PC-3 (cell line): ENCODE data around the gene KIDINS220. TPM values are rescaled to one million over a fixed set of nuclear protein-coding genes. Genes with fewer than 3 reads are reported as not detected.
A peak's percentile ranks its signal among the peaks of the same experiment; 100 is the strongest.

Source experiments
- ATAC-seq: fragments of 200-7000 bp; cut with Tn5 transposase; 2 replicates; pipeline ENCODE4 v1.9.1; 2020; ENCODE audit warnings: mild to moderate bottlenecking, moderate library complexity
- BruUV-seq: library from RNA; stranded (reverse); fragments of 400-500 nt; replicated peaks from 2 replicates; lab custom pipeline; 2021; lab: Mats Ljungman, UMichigan
- CTCF ChIA-PET: fragments of 300-600 bp; sonication (Branson Sonifier 250); formaldehyde crosslinking; loops from one replicate; lab custom pipeline; 2022; ENCODE audit warnings: antibody characterized with exemption; lab: Charles Lee
- POLR2A ChIA-PET: fragments of 300-600 bp; sonication (Branson Sonifier 250); formaldehyde crosslinking; loops from one replicate; lab custom pipeline; 2022; ENCODE audit warnings: antibody characterized with exemption; ENCODE audit not compliant: unreplicated experiment; lab: Charles Lee
- DNase-seq: peaks from one replicate; pipeline ENCODE4 v3.0.0-alpha.2; 2015
- H2AFZ ChIP-seq: fragments of 300-600 bp; sonication (generic); 2 replicates; pipeline ENCODE4 v1.6.0; 2016; ENCODE audit warnings: antibody characterized with exemption, low read length
- H3F3A ChIP-seq: fragments of 300-600 bp; sonication (generic); one replicate; pipeline ENCODE4 v1.6.0; 2017; ENCODE audit warnings: antibody characterized with exemption, low read length, control low read depth, mild to moderate bottlenecking; ENCODE audit not compliant: unreplicated experiment
- H3K27ac ChIP-seq: fragments of 300-600 bp; sonication (generic); 2 replicates; pipeline ENCODE4 v1.5.1; 2016; ENCODE audit warnings: mild to moderate bottlenecking, low read length
- H3K27me3 ChIP-seq: fragments of 300-600 bp; sonication (generic); 2 replicates; pipeline ENCODE4 v1.6.1; 2016; ENCODE audit warnings: low read length, mixed read lengths
- H3K36me3 ChIP-seq: fragments of 300-600 bp; sonication (generic); 2 replicates; pipeline ENCODE4 v1.6.1; 2016; ENCODE audit warnings: low read depth, mixed run types, low read length, mixed read lengths
- H3K4me1 ChIP-seq: fragments of 300-600 bp; sonication (generic); 2 replicates; pipeline ENCODE4 v1.5.1; 2016; ENCODE audit warnings: low read length; ENCODE audit not compliant: insufficient read depth
- H3K4me2 ChIP-seq: fragments of 300-600 bp; sonication (generic); 2 replicates; pipeline ENCODE4 v1.6.0; 2016; ENCODE audit warnings: low read length
- H3K4me3 ChIP-seq: fragments of 300-600 bp; sonication (generic); 2 replicates; pipeline ENCODE4 v1.5.1; 2016; ENCODE audit warnings: mild to moderate bottlenecking, low read length, mixed read lengths
- H3K79me2 ChIP-seq: fragments of 300-600 bp; sonication (generic); 2 replicates; pipeline ENCODE4 v1.6.1; 2017; ENCODE audit warnings: low read length, mixed read lengths
- H3K9ac ChIP-seq: fragments of 300-600 bp; sonication (generic); 2 replicates; pipeline ENCODE4 v1.6.0; 2016; ENCODE audit warnings: mild to moderate bottlenecking, low read length
- H3K9me2 ChIP-seq: fragments of 300-600 bp; sonication (generic); replicated peaks from 2 replicates; pipeline ENCODE4 v1.6.1; 2016; ENCODE audit warnings: mixed run types, low read length, mixed read lengths
- H3K9me3 ChIP-seq: fragments of 300-600 bp; sonication (generic); 2 replicates; pipeline ENCODE4 v1.6.1; 2016; ENCODE audit warnings: low read length, mixed read lengths
- H4K20me1 ChIP-seq: fragments of 300-600 bp; sonication (generic); 2 replicates; pipeline ENCODE4 v1.6.1; 2016; ENCODE audit warnings: low read length, mixed read lengths
- CTCF ChIP-seq: fragments of 300-600 bp; sonication (generic); conservative IDR thresholded peaks from 2 replicates; pipeline ENCODE4 v1.5.1; 2017; ENCODE audit warnings: antibody characterized with exemption, low read depth, mild to moderate bottlenecking, low read length
- EZH2 ChIP-seq: fragments of 300-600 bp; sonication (generic); IDR thresholded peaks from one replicate; pipeline ENCODE4 v1.6.1; 2017; ENCODE audit warnings: antibody characterized with exemption, mild to moderate bottlenecking, low read length; ENCODE audit not compliant: unreplicated experiment
- EZH2phosphoT487 ChIP-seq: fragments of 300-600 bp; sonication (generic); IDR thresholded peaks from 2 replicates; pipeline ENCODE4 v1.6.1; 2018; ENCODE audit warnings: mild to moderate bottlenecking, antibody characterized with exemption, low read length, borderline replicate concordance
- intact Hi-C: fragments of 100-400 bp; cut with micrococcal nuclease; formaldehyde crosslinking; loops from 2 replicates; pipeline ENCODE4 v1.9.0; 2023
- total RNA-seq: library from RNA; depleted of rRNA; stranded (reverse); fragments of >200 nt; gene quantifications from 2 replicates; pipeline ENCODE4 v1.2.3, GENCODE V29; 2014

KIDINS220 gene
- total RNA-seq, 1 experiment from 2014 or later = 37.6 TPM

- CTCF ChIA-PET = interaction anchor here (0.6 to 1.0 kb wide), 3 partner anchors 159 to 1257 kb away, joined by 5 to 9 read pairs (median 6); no protein-coding TSS in a partner anchor
- peak; percentile 34 for DNase-seq
- H3K9me3 ChIP-seq = no peaks in the 10 kb centered on the region
- H3K4me1 ChIP-seq = peaks cover 28% of the 10 kb centered on the region
- peaks cover 19% of the 10 kb centered on the region for H3K79me2 ChIP-seq
- H3K4me3 ChIP-seq = peak overlapping the region; percentile 81
- peak overlapping the region; percentile 67 for H3K9ac ChIP-seq
- H3K27me3 ChIP-seq = no peaks in the 10 kb centered on the region
- H3K9me2 ChIP-seq = no peaks in the 10 kb centered on the region
- no peaks in the 10 kb centered on the region for H3F3A ChIP-seq
- peaks cover 13% of the 10 kb centered on the region for H4K20me1 ChIP-seq
- no peaks in the 10 kb centered on the region for H3K36me3 ChIP-seq
- ATAC-seq = no peak
- H3K27ac ChIP-seq = peak overlapping the region; percentile 31
- TF ChIP-seq EZH2 (no peak), CTCF (no peak), EZH2phosphoT487 (no peak)
- POLR2A ChIA-PET = interaction anchor here (0.6 kb wide), 1 partner anchor 577 kb away, joined by 9 read pairs; no protein-coding TSS in a partner anchor
- H3K4me2 ChIP-seq = peak overlapping the region; percentile 88
- no peak overlapping the region for H2AFZ ChIP-seq
- intact Hi-C loops = loop anchor here (2.0 to 10.0 kb wide), 8 partner anchors 192 to 1566 kb away; no protein-coding TSS in a partner anchor
- BruUV-seq = no TSS peak
Measured at GRCh38 chr2:8684540-8684877, 152.9 kb downstream of the KIDINS220 start.

DNA sequence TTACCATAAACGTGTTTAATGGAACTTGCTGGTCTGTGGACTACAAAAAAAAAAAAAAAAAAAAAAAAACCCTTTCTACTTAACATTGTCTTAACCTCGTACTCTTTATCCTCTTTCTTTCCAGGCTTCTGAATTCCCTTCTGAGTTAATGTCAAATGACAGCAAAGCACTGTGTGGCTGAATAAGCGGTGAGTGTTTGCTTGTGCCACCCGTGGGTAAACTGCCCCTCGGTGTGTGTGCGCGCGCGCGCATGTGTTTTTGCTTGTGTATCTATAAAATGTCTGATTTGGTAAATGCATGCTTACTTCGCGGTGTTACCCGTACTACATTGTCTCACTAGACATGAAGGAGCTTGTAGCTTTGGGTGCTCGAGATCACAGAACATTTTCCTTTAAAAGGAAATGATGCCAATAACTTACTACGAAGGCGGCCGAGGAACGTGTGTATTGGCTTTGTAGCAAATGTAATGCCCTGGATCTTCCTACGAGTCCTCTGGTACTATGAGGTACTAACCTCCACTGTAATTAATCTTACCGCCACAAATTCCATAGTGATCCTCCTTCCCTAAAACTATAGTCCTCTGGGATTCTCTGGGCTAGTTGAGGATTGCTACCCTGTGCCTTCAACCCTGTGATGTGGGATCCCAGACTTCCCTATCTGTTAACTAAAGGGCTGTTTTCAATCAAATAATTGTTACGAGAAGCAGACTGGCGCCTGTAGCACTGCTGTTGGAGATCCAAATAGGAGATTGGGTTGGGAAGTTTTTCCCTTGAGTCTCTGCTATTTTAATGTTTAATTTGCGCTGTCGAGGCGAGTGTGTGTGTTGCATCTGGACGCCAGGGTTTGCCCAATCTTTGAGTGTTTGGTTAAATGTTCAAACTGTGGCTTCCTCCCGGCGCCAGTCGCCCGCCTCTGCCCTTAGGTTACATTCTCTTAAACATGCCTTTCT is 154.4 kb downstream of the KIDINS220 start:
- Histone ChIP-seq H3K27ac (peak overlapping the region; percentile 6; the same call in 1 of the 2 replicates), H3K27me3 (no peaks in the 10 kb centered on the region), H2AFZ (0 out of 2 replicates have a peak overlapping the region, but pooled peaks have one; percentile 7), H3K9me3 (no peaks in the 10 kb centered on the region), H3K9me2 (no peaks in the 10 kb centered on the region), H3K4me1 (peaks cover 32% of the 10 kb centered on the region), H3K4me2 (peak overlapping the region; percentile 88), H3K9ac (peak overlapping the region; percentile 67), H4K20me1 (peaks cover 13% of the 10 kb centered on the region), H3K4me3 (peak overlapping the region; percentile 81), H3K79me2 (peaks cover 19% of the 10 kb centered on the region), H3F3A (no peaks in the 10 kb centered on the region), H3K36me3 (no peaks in the 10 kb centered on the region)
- TF ChIP-seq CTCF (no peak), EZH2 (no peak), EZH2phosphoT487 (no peak)
- ChIA-PET CTCF (interaction anchor here (0.9 to 2.4 kb wide), 2 partner anchors 10 to 79 kb away, joined by 3 to 6 read pairs; no protein-coding TSS in a partner anchor), POLR2A (interaction anchor here (0.6 to 1.6 kb wide), 5 partner anchors 52 to 975 kb away, joined by 3 to 7 read pairs (median 3); no protein-coding TSS in a partner anchor)
- peak; percentile 52 for DNase-seq
- no peak for ATAC-seq
- intact Hi-C loops = loop anchor here (5.0 to 10.0 kb wide), 5 partner anchors 191 to 1011 kb away; no protein-coding TSS in a partner anchor
- TSS peak; percentile 33 for BruUV-seq
